ENCODE measurements around the gene NR2E3.

The NR2E3 gene

GRCh38 chr15:71781965-71782265, 28.4 kb upstream of the NR2E3 start:
- no peaks in the 10 kb centered on the region for H3K27me3 ChIP-seq
- no peak for DNase-seq
- H3K36me3 ChIP-seq: no peaks in the 10 kb centered on the region
- no peaks in the 10 kb centered on the region for H3K9me3 ChIP-seq
- no peak for TF ChIP-seq CTCF (IDR thresholded peaks at IDR 0.05; ENCODE audit: low read depth, low read length)
- H3K4me3 ChIP-seq (ENCODE audit: low read depth, low read length): no peak overlapping the region
- no peaks in the 10 kb centered on the region for H3K4me1 ChIP-seq

- H3K27me3 ChIP-seq: no peaks in the 10 kb centered on the region
- no peaks in the 10 kb centered on the region for H3K36me3 ChIP-seq
- no peaks in the 10 kb centered on the region for H3K9me3 ChIP-seq
- H3K4me3 ChIP-seq (ENCODE audit: low read depth, low read length): no peak overlapping the region
- H3K4me1 ChIP-seq: no peaks in the 10 kb centered on the region
- TF ChIP-seq CTCF (IDR thresholded peaks at IDR 0.05; ENCODE audit: low read depth, low read length): no peak
- no peak for DNase-seq
Measured at GRCh38 chr15:71782422-71783165, 27.8 kb upstream of the NR2E3 start.

GRCh38 chr15:71784719-71785118, 25.6 kb upstream of the NR2E3 start:
- H3K9me3 ChIP-seq: no peaks in the 10 kb centered on the region
- DNase-seq: peak; percentile 64
- H3K4me3 ChIP-seq (ENCODE audit: low read depth, low read length): no peak overlapping the region
- no peaks in the 10 kb centered on the region for H3K4me1 ChIP-seq
- peak; percentile 68 for TF ChIP-seq CTCF (IDR thresholded peaks at IDR 0.05; ENCODE audit: low read depth, low read length)
- H3K36me3 ChIP-seq: no peaks in the 10 kb centered on the region
- H3K27me3 ChIP-seq: no peaks in the 10 kb centered on the region; the same call in 1 of the 2 replicates

- Histone ChIP-seq H3K4me3 (ENCODE audit: low read depth, low read length) (no peak overlapping the region), H3K4me1 (no peaks in the 10 kb centered on the region), H3K36me3 (no peaks in the 10 kb centered on the region), H3K9me3 (no peaks in the 10 kb centered on the region), H3K27me3 (no peaks in the 10 kb centered on the region; the same call in 1 of the 2 replicates)
- no peak for TF ChIP-seq CTCF (IDR thresholded peaks at IDR 0.05; ENCODE audit: low read depth, low read length)
- no peak for DNase-seq
Measured at GRCh38 chr15:71785996-71786395, 24.4 kb upstream of the NR2E3 start.

GRCh38 chr15:71786673-71787072, 23.7 kb upstream of the NR2E3 start:
- no peak overlapping the region for H3K4me3 ChIP-seq (ENCODE audit: low read depth, low read length)
- H3K36me3 ChIP-seq: no peaks in the 10 kb centered on the region
- H3K4me1 ChIP-seq: no peaks in the 10 kb centered on the region
- DNase-seq: no peak
- no peaks in the 10 kb centered on the region; the same call in 1 of the 2 replicates for H3K27me3 ChIP-seq
- TF ChIP-seq CTCF (IDR thresholded peaks at IDR 0.05; ENCODE audit: low read depth, low read length): no peak
- no peaks in the 10 kb centered on the region for H3K9me3 ChIP-seq
